Testis (tissue), 2 donors: ENCODE data around the gene PPP6R1.

Experiments
- POLR2A ChIP-seq: fragments of 450-650 bp; IDR thresholded peaks from one replicate; pipeline ENCODE4 v1.6.1; 2017; ENCODE audit warnings: antibody characterized with exemption, mild to moderate bottlenecking, moderate library complexity
- TF ChIP-seq, protein P1 (sequence below), 3 experiments: fragments of 450-650 bp in 2 of 3; fragments of 200-600 bp in 1 of 3; sonication (generic) in 1 of 3; IDR thresholded peaks; one replicate each; pipeline ENCODE4 v1.5.1; 2016 to 2019; ENCODE audit warnings: antibody characterized with exemption in 3 of 3, mild to moderate bottlenecking in 2 of 3, moderate library complexity in 1 of 3

DNA sequence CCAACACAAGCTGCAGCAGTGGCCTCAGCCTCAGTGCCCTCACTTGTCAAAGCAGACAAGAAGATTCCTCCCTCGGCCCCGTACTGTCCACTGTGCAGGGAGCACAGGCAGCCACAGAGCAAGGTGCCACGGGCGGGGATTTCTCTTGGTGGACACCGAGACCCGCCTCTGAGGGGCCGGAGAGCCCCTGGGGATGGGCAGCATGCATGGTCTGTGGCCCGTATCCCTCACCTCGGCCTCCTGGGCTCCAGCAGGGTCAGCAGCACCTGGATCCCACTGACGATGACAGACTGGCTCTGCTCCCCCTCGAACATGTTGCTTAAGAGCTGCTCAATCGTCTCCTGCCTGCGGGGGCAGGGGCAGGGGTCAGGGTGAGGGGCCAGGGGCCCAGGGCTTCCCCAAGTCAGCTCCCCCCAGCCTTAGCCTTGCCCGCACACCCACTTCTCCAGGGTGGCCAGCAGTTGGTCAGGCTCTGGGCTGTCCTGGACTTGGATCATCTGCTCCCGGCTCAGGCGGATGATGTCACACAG lies 16.8 kb downstream of the PPP6R1 start:
- TF ChIP-seq, protein P1, sequence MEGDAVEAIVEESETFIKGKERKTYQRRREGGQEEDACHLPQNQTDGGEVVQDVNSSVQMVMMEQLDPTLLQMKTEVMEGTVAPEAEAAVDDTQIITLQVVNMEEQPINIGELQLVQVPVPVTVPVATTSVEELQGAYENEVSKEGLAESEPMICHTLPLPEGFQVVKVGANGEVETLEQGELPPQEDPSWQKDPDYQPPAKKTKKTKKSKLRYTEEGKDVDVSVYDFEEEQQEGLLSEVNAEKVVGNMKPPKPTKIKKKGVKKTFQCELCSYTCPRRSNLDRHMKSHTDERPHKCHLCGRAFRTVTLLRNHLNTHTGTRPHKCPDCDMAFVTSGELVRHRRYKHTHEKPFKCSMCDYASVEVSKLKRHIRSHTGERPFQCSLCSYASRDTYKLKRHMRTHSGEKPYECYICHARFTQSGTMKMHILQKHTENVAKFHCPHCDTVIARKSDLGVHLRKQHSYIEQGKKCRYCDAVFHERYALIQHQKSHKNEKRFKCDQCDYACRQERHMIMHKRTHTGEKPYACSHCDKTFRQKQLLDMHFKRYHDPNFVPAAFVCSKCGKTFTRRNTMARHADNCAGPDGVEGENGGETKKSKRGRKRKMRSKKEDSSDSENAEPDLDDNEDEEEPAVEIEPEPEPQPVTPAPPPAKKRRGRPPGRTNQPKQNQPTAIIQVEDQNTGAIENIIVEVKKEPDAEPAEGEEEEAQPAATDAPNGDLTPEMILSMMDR (IDR thresholded peaks at IDR 0.05), result no peak
- TF ChIP-seq POLR2A, result no peak
